ENCODE data around the gene AMBRA1. TPM values are rescaled to one million over a fixed set of nuclear protein-coding genes. Genes with fewer than 3 reads are reported as not detected.
"Not testable (repeated sequence)": the region's sequence is repeated elsewhere in the genome, so short reads cannot be mapped to it uniquely, and the experiment has no call there.

Gene AMBRA1
- total RNA-seq, 1 experiment from 2014 or later: 17.2 TPM

- not testable (repeated sequence) for DNase-seq (ENCODE audit: low read depth)
Measured at GRCh38 chr11:46583513-46583912, 10.3 kb downstream of the AMBRA1 start.

GRCh38 chr11:46582588-46582987 lies 11.2 kb downstream of the AMBRA1 start:
- DNase-seq (ENCODE audit: low read depth): no peak

GRCh38 chr11:46577058-46577457 lies 16.8 kb downstream of the AMBRA1 start:
- no peak for DNase-seq (ENCODE audit: low read depth)

GRCh38 chr11:46574656-46575055 lies 19.2 kb downstream of the AMBRA1 start:
- no peak for DNase-seq (ENCODE audit: low read depth)

GRCh38 chr11:46570790-46571398 lies 22.9 kb downstream of the AMBRA1 start:
- no peak for DNase-seq (ENCODE audit: low read depth)

GRCh38 chr11:46565232-46565840 lies 28.5 kb downstream of the AMBRA1 start:
- DNase-seq (ENCODE audit: low read depth): no peak

GRCh38 chr11:46564459-46564858 lies 29.4 kb downstream of the AMBRA1 start:
- DNase-seq (ENCODE audit: low read depth): peak; percentile 76

- DNase-seq (ENCODE audit: low read depth): no peak
Measured at GRCh38 chr11:46562527-46562926, 31.3 kb downstream of the AMBRA1 start.

- DNase-seq (ENCODE audit: low read depth): peak; percentile 39
Measured at GRCh38 chr11:46560300-46560991, 33.4 kb downstream of the AMBRA1 start.

- no peak for DNase-seq (ENCODE audit: low read depth)
Measured at GRCh38 chr11:46559815-46560214, 34.0 kb downstream of the AMBRA1 start.

- DNase-seq (ENCODE audit: low read depth): peak; percentile 69
Measured at GRCh38 chr11:46557684-46558151, 36.1 kb downstream of the AMBRA1 start.

- no peak for DNase-seq (ENCODE audit: low read depth)
Measured at GRCh38 chr11:46555267-46556054, 38.4 kb downstream of the AMBRA1 start.

- DNase-seq (ENCODE audit: low read depth): peak; percentile 87
Measured at GRCh38 chr11:46554213-46555147, 39.3 kb downstream of the AMBRA1 start.

- no peak for DNase-seq (ENCODE audit: low read depth)
Measured at GRCh38 chr11:46553814-46554212, 40.0 kb downstream of the AMBRA1 start.

- no peak for DNase-seq (ENCODE audit: low read depth)
Measured at GRCh38 chr11:46551261-46551660, 42.6 kb downstream of the AMBRA1 start.

GRCh38 chr11:46547579-46547978 lies 46.2 kb downstream of the AMBRA1 start:
- no peak for DNase-seq (ENCODE audit: low read depth)

GRCh38 chr11:46543564-46543963 lies 50.3 kb downstream of the AMBRA1 start:
- DNase-seq (ENCODE audit: low read depth): no peak

- DNase-seq (ENCODE audit: low read depth): no peak
Measured at GRCh38 chr11:46541593-46542371, 52.0 kb downstream of the AMBRA1 start.

- no peak for DNase-seq (ENCODE audit: low read depth)
Measured at GRCh38 chr11:46540807-46541206, 53.0 kb downstream of the AMBRA1 start.

Measured in HT1080 (cell line).